ENCODE results near the gene CAB39.

Gene CAB39

GRCh38 chr2:230687498-230687897 lies 25.1 kb upstream of the CAB39 start:
- POLR2A ChIA-PET, result no interaction called here
- CTCF ChIA-PET, result interaction anchor here (0.6 kb wide), 1 partner anchor 64 kb away, joined by 3 read pairs; no protein-coding TSS in a partner anchor
- TF ChIP-seq ARNT (IDR thresholded peaks at IDR 0.05), result no peak
- no peak for TF ChIP-seq CTBP1 (IDR thresholded peaks at IDR 0.05; ENCODE audit: borderline replicate concordance)
- no peak for TF ChIP-seq PKNOX1 (IDR thresholded peaks at IDR 0.05)
- TF ChIP-seq L3MBTL2 (conservative IDR thresholded peaks at IDR 0.05), result no peak
- no peak for TF ChIP-seq NFRKB (IDR thresholded peaks at IDR 0.05)
- no peak for TF ChIP-seq ZNF384 (IDR thresholded peaks at IDR 0.05)
- no peak for DNase-seq (ENCODE audit: extremely low spot score)

- TF ChIP-seq NFRKB (IDR thresholded peaks at IDR 0.05), result no peak
- TF ChIP-seq ELF4 (IDR thresholded peaks at IDR 0.05), result no peak
- no peak for TF ChIP-seq FOXM1 (IDR thresholded peaks at IDR 0.05; ENCODE audit: borderline replicate concordance)
- POLR2A ChIA-PET, result no interaction called here
- DNase-seq (ENCODE audit: extremely low spot score), result no peak
- CTCF ChIA-PET, result no interaction called here
These were observed 24.2 kb upstream of the CAB39 start for GRCh38 chr2:230688490-230688889.

DNA sequence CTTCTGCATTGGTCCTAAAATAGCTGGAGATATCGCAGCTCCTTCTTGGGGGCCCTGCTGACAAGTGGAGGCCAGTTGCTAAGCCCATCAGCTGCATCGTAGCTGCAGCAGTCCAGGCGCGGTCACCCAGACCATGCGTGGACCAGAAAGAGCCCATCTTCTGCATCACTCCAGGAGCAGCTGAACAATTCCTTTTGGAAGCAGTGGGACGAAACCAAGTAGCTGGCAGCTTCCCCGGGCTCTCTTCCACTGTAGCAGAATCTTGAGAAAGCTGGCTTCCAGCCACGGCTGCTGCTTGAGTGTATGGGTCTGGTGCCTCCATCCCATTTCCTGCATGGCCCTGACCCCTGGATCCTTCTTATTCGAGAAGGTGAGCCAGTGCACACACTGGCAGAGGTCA lies 22.2 kb upstream of the CAB39 start:
- POLR2A ChIA-PET, result interaction anchor here (1.0 kb wide), 1 partner anchor 22 kb away, joined by 3 read pairs; the partner anchor contains the start of gene CAB39
- no peak for TF ChIP-seq FOXA1 (IDR thresholded peaks at IDR 0.05)
- no peak for TF ChIP-seq PKNOX1 (IDR thresholded peaks at IDR 0.05)
- TF ChIP-seq TARDBP (IDR thresholded peaks at IDR 0.05), result no peak
- no peak for TF ChIP-seq ZNF384 (IDR thresholded peaks at IDR 0.05)
- TF ChIP-seq LEF1 (IDR thresholded peaks at IDR 0.05; ENCODE audit: borderline replicate concordance), result no peak
- TF ChIP-seq CTBP1 (IDR thresholded peaks at IDR 0.05; ENCODE audit: borderline replicate concordance), result no peak
- TF ChIP-seq ELF4 (IDR thresholded peaks at IDR 0.05), result no peak
- no peak for TF ChIP-seq HDGF (IDR thresholded peaks at IDR 0.05; ENCODE audit: borderline replicate concordance)
- no peak for TF ChIP-seq SUZ12 (IDR thresholded peaks at IDR 0.05)
- TF ChIP-seq SP1 (IDR thresholded peaks at IDR 0.05), result no peak
- no peak for TF ChIP-seq FOXM1 (IDR thresholded peaks at IDR 0.05; ENCODE audit: borderline replicate concordance)
- CTCF ChIA-PET, result no interaction called here
- DNase-seq (ENCODE audit: extremely low spot score), result no peak

DNA sequence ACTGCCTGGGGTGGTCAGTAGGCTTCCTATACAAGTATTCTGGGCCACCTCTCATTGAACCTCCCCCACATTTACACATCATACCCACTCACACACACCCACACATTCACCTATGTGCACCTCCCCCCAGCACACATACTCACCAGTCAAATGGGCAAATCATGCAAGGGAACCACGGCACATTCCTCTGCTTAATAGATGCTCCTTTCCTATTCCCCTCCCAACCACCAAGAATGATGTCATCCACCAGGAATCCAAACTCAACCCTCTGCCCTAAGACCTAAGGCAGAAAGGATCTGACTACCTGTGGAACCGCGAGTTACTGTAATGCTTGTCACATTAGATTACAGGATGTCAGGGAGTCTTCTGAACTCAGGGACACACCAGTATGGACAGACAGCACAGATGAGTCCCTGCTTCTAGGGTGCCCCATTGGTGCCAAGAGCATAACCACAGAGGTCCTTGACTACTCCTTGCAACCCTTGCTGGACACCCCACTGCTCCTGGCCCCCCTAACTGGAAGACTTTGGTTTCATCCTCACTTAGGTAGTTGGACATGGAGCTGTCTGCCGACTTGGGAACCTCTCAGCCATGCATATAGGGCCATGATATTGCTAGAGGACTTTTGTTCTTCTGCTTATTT lies 21.5 kb upstream of the CAB39 start:
- no peak for DNase-seq (ENCODE audit: extremely low spot score)
- POLR2A ChIA-PET, result interaction anchor here (1.0 kb wide), 1 partner anchor 22 kb away, joined by 3 read pairs; the partner anchor contains the start of gene CAB39
- TF ChIP-seq FOXM1 (IDR thresholded peaks at IDR 0.05; ENCODE audit: borderline replicate concordance) (no peak), CTBP1 (IDR thresholded peaks at IDR 0.05; ENCODE audit: borderline replicate concordance) (no peak), NFRKB (IDR thresholded peaks at IDR 0.05) (no peak), ELF4 (IDR thresholded peaks at IDR 0.05) (no peak), BHLHE40 (IDR thresholded peaks at IDR 0.05; ENCODE audit: borderline replicate concordance) (no peak), ZNF384 (IDR thresholded peaks at IDR 0.05) (no peak), L3MBTL2 (conservative IDR thresholded peaks at IDR 0.05) (no peak), TARDBP (IDR thresholded peaks at IDR 0.05) (no peak)
- CTCF ChIA-PET, result no interaction called here

DNA sequence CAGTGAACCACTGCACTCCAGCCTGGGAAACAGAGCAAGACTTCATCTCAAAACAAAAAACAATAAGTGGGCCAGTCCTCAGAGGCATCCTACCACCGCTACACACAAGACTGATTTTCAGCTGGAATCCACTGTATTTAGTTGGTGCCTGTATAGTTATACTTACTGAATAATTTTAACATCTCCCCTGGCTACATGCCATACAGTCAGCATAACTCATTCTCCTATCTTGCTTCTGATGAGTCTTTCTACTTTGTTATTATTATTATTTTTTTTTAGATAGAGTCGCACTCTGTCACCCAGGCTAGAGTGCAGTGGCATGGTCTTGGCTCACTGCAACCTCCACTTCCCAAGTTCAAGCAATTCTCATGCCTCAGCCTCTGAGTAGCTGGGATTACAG lies 19.9 kb upstream of the CAB39 start:
- no peak for DNase-seq (ENCODE audit: extremely low spot score)
- CTCF ChIA-PET, result no interaction called here
- POLR2A ChIA-PET, result no interaction called here
- TF ChIP-seq SP1 (IDR thresholded peaks at IDR 0.05) (no peak), SUZ12 (IDR thresholded peaks at IDR 0.05) (no peak), ARNT (IDR thresholded peaks at IDR 0.05) (no peak), TARDBP (IDR thresholded peaks at IDR 0.05) (no peak), NFRKB (IDR thresholded peaks at IDR 0.05) (no peak), FOXK2 (IDR thresholded peaks at IDR 0.05) (no peak), L3MBTL2 (conservative IDR thresholded peaks at IDR 0.05) (no peak), LEF1 (IDR thresholded peaks at IDR 0.05; ENCODE audit: borderline replicate concordance) (no peak), ELF4 (IDR thresholded peaks at IDR 0.05) (no peak)

GRCh38 chr2:230693411-230693810 lies 19.2 kb upstream of the CAB39 start:
- ChIA-PET CTCF (no interaction called here), POLR2A (no interaction called here)
- TF ChIP-seq SP1 (IDR thresholded peaks at IDR 0.05) (no peak), NFRKB (IDR thresholded peaks at IDR 0.05) (no peak), LEF1 (IDR thresholded peaks at IDR 0.05; ENCODE audit: borderline replicate concordance) (no peak), ELF4 (IDR thresholded peaks at IDR 0.05) (no peak), L3MBTL2 (conservative IDR thresholded peaks at IDR 0.05) (no peak)
- DNase-seq (ENCODE audit: extremely low spot score), result no peak

- TF ChIP-seq BHLHE40 (IDR thresholded peaks at IDR 0.05; ENCODE audit: borderline replicate concordance) (no peak), CTBP1 (IDR thresholded peaks at IDR 0.05; ENCODE audit: borderline replicate concordance) (no peak), L3MBTL2 (conservative IDR thresholded peaks at IDR 0.05) (no peak), LEF1 (IDR thresholded peaks at IDR 0.05; ENCODE audit: borderline replicate concordance) (no peak), FOXK2 (IDR thresholded peaks at IDR 0.05) (no peak), TARDBP (IDR thresholded peaks at IDR 0.05) (no peak)
- CTCF ChIA-PET, result no interaction called here
- DNase-seq (ENCODE audit: extremely low spot score), result no peak
- POLR2A ChIA-PET, result no interaction called here
These were observed 18.4 kb upstream of the CAB39 start for GRCh38 chr2:230694241-230694640.

GRCh38 chr2:230695551-230695950 lies 17.1 kb upstream of the CAB39 start:
- DNase-seq (ENCODE audit: extremely low spot score), result no peak
- POLR2A ChIA-PET, result no interaction called here
- no peak for TF ChIP-seq ARNT (IDR thresholded peaks at IDR 0.05)
- TF ChIP-seq BHLHE40 (IDR thresholded peaks at IDR 0.05; ENCODE audit: borderline replicate concordance), result no peak
- no peak for TF ChIP-seq SP1 (IDR thresholded peaks at IDR 0.05)
- TF ChIP-seq FOXK2 (IDR thresholded peaks at IDR 0.05), result no peak
- no peak for TF ChIP-seq SUZ12 (IDR thresholded peaks at IDR 0.05)
- no peak for TF ChIP-seq ELF4 (IDR thresholded peaks at IDR 0.05)
- TF ChIP-seq ZNF384 (IDR thresholded peaks at IDR 0.05), result no peak
- no peak for TF ChIP-seq FOXM1 (IDR thresholded peaks at IDR 0.05; ENCODE audit: borderline replicate concordance)
- no peak for TF ChIP-seq CTBP1 (IDR thresholded peaks at IDR 0.05; ENCODE audit: borderline replicate concordance)
- no peak for TF ChIP-seq FOXA1 (IDR thresholded peaks at IDR 0.05)
- no peak for TF ChIP-seq TARDBP (IDR thresholded peaks at IDR 0.05)
- CTCF ChIA-PET, result interaction anchor here (0.7 kb wide), 1 partner anchor 104 kb away, joined by 4 read pairs; no protein-coding TSS in a partner anchor
